ENCODE results near the gene EXTL2.
A peak's percentile ranks its signal among the peaks of the same experiment; 100 is the strongest.
"Not testable (repeated sequence)": the region's sequence is repeated elsewhere in the genome, so short reads cannot be mapped to it uniquely, and the experiment has no call there.

The EXTL2 gene

DNA sequence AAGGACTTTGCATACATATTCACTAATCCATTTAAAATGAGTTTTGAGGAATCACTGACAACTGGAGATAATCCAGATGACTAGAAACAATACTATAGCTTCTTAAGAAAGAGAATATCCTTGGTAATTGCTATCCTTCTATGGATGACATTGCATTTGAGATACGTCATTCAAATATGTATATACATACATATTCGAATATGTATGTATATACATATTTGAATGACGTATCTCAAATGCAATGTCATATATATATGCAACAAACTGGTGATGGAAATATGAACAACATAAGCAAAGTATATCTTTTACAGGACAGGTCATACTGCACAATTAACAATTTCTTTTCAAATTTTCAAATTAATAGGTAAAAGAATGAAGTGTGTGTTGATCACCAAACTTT is 41.7 kb downstream of the EXTL2 start:
- no peak for DNase-seq

DNA sequence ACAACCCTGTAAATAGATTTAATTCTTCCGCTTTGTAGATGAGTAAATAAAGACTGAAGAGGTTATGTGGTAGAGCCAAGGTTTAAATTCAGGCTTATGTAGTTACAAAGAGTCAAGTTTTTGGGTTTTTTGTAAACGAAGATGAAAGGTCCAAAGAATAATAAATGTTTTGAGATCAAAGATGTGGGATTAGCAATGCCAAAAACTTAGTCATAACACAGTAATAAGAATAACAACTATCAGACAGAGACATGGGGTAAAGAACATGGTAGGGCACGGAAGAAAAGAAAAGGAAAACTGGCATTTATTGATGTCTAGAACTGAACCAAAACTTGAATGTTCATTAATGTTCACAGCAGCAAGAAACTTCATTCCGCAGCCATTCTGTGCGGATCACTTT is 42.9 kb downstream of the EXTL2 start:
- DNase-seq, result no peak

DNA sequence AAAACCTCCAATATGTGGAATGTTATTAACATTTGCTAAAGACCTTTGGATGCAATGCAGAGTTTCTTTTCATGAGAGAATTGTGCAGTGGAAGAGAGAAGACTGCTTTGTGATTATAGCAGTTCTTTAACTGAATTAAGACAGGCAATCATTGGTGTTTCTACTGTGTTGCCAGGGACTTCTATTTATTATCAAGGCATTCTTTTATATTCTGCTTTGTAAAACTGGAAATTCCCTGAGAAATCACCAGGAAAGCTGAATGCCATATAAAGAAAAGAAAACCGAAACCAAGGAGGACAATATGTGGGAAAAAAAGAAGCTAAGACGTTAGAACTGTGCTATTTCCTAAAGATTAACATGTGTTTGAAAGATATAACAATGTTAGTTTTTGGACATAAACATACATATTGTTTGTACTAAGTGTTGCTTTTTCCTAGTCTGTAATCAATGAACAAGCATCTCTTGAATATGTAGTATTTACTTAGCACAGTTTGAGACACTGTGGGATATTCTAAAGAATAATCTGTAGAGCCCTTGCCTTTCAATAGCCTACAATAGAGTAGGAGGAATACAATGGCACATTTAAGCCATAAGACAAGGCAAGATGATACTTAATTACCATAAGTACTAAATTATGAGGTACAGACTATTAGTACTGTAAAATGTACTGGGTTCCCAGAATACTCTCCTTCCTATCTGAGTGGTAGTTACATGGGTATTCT is 47.1 kb downstream of the EXTL2 start:
- DNase-seq, result no peak

- not testable (repeated sequence) for DNase-seq
These were observed 51.5 kb downstream of the EXTL2 start for GRCh38 chr1:100843160-100843559.

GRCh38 chr1:100835866-100836842 is 58.5 kb downstream of the EXTL2 start:
- DNase-seq, result no peak

DNA sequence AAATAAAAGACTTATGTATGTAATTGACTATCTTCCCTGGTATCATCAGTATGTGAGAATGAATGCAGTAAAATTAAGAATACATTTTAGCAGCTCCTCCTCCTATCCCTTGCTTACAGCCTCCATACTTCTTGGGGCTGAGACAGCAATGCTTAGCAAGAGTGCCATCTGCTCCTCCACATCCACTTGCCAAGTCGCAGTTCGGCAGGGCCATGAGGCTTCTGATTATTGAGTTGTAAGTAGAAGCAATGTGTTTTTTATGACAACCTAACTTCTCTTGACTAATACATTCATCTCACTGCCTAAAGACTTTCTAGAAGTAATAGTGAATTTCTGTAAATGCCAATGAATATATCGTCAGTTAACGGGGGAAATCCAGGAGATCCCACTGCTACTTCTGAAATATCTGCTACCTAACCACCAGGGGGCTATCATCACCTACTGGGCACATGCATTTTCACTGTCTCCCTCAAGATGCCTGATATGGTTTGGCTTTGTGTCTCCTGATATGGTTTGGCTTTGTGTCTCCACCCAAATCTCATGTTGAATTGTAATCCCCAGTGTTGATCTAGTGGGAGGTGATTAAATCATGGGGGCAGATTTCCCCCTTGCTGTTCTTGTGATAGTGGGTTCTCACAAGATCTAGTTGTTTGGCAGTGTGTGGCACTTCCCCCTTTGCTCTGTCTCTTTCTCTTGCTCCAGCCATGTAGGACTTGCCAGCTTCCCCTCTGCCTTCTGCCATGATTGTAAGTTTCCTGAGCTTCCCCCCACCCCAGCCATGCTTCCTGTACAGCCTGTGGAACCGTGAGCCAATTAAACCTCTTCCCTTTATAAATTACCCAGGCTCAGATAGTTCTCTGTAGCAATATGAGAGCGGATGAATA is 59.6 kb downstream of the EXTL2 start:
- peak; percentile 58 for DNase-seq

GRCh38 chr1:100832694-100833428 is 61.8 kb downstream of the EXTL2 start:
- no peak for DNase-seq

- not testable (repeated sequence) for DNase-seq
These were observed 69.0 kb downstream of the EXTL2 start for GRCh38 chr1:100825666-100826065.

Measured in NCI-H82 (cell line).